NCI-H2196 (cell line): Measurements from ENCODE around the gene MITD1.
A peak's percentile ranks its signal among the peaks of the same experiment; 100 is the strongest.
"Not testable (repeated sequence)": the region's sequence is repeated elsewhere in the genome, so short reads cannot be mapped to it uniquely, and the experiment has no call there.

Experiments
- DNase-seq: peaks from one replicate; lab custom pipeline; 2025; ENCODE audit not compliant: unreplicated experiment; lab: John Stamatoyannopoulos, UW

Gene MITD1

GRCh38 chr2:99180755-99181623 is at the start of gene MITD1, which contains the start of gene MRPL30:
Gene MITD1, minus strand, starts transcription at chr2:99181058. Its CDS starts 77 bp downstream, at chr2:99180981.
Gene MRPL30, plus strand, starts transcription at chr2:99181184. Its CDS starts 5,020 bp downstream, at chr2:99186204.
- DNase-seq, result peak; percentile 92

- DNase-seq, result no peak
Measured at GRCh38 chr2:99217929-99218501, 37.2 kb upstream of the MITD1 start.

DNA sequence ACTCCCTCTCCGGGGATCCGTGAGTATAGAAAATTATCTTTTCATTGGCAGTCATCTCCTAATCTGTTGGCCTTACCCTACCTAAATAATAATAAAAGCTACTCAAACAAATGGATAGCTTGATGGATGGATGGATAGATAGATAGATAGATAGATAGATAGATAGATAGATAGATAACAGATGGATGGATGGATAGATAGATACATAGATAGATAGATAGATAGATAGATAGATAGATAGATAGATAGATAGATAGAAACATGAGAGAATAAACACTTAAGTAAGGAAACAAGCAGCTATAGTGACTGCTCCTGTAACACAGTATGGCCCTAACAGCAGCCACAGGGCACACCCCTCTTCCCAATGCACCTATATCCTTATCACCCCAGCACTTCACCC is 35.2 kb upstream of the MITD1 start:
- no peak for DNase-seq

- DNase-seq, result no peak
Measured at GRCh38 chr2:99205491-99205890, 24.6 kb upstream of the MITD1 start.

DNA sequence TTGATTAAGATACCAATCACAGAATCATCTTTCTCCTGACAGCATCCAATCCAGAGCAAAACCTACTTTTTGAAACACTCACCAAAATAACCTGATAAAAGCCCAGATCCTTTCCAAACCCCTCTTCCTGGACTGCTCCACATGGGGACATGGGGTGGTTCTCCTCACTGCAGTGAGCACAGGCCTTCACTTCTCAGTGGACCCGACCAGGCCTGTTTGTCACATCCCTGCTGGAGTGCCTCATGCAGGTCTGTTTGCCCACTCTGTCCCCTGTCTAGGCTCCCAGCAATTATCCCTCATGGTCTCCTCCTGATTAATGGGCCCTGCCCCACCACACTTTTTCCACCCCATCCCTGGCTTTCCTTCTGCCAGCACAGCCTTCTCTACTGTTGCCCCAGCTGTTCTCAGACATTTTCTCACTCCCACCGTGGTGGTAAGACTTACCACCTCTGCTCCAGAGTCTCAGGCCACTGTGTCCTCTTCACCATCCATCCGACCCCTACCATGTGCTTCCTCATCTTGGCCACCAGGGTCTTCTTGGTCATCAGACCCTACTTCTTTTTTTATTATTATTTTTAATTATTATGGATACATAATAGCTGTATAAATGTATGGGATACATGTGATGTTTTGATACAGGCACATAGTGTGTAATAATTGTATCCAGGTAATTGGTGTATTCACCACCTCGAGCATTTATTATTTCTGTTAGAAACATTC is 21.3 kb upstream of the MITD1 start:
- no peak for DNase-seq

DNA sequence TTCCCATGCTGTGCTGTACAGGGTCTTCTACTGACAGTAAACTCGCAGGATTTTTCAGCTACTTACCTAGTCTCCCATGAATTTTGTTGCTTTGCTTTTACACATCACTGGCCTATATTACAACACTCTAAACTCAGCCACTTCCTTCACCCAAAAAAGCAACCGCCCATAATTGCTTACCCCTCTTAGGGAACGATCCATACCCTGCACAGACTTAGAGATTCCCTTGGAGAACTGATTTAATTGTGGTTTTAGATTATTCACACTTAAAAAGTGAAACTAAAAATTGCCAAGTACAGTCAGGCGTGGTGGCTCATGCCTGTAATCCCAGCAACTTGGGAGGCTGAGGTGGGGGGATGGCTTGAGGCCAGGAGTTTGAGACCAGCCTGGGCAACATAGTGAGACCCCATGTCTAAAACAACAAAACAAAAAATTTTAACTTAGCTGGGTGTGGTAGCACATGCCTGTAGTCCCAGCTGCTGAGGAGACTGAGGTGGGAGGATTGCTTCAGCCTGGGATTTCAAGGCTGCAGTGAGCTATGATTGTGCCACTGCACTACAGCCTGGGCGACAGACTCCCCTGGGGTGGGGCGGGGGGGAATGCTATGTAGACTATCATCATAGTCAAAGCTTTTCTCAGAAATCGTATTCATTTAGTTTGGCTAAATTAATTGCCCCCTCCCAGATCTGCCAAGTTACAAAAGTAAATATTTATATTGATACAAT is 19.4 kb upstream of the MITD1 start:
- no peak for DNase-seq

DNA sequence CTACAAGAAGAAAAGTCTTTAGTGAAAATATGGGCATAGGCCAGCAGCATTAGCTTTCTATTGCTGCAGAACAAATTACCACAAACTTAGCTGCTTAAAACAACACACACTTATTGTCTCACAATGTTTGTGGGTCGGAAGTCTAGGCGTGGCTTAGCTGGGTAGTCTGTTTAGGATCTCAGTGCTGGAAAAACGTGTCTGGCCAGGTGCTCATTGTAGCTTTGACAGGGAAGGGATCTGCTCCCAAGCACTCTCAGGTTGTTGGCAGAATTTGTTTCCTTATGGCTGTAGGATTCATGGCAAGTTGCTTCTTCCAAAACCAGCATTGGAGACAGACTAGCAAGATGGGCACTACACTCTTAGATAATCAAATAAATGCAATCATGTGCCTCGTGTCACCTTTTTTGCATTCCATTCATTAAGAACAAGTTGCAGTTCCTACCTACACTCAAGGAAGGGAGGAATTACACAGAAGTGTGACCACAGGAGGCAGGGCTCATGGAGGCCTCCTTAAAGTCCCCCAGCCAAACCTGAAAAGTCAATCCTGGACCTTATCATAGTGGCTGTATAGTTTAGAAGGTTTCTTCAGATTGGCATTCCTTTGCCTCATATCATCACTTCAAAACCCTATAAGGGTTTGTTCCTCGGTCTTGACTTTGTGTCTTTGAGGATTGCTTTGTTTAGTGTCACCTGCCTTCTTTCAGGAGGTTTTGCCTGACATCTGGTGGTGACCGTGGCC is 17.4 kb upstream of the MITD1 start:
- no peak for DNase-seq

DNA sequence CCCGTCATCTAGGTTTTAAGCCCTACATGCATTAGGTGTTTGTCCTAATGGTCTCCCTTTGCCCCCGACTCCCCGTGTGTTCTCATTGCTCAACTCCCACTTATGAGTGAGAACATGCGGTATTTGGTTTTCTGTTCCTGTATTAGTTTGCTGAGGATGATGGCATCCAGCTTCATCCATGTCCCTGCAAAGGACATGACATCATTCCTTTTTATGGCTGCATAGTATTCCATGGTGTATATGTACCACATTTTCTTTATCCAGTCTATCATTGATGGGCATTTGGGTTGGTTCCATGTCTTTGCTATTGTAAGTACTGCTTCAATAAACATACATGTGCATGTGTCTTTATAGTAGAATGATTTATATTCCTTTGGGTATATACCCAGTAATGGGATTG is 11.5 kb upstream of the MITD1 start:
- DNase-seq, result not testable (repeated sequence)

GRCh38 chr2:99190548-99190947 is 9.7 kb upstream of the MITD1 start:
- DNase-seq, result no peak

GRCh38 chr2:99188357-99188756 is 7.5 kb upstream of the MITD1 start:
- DNase-seq, result no peak

DNA sequence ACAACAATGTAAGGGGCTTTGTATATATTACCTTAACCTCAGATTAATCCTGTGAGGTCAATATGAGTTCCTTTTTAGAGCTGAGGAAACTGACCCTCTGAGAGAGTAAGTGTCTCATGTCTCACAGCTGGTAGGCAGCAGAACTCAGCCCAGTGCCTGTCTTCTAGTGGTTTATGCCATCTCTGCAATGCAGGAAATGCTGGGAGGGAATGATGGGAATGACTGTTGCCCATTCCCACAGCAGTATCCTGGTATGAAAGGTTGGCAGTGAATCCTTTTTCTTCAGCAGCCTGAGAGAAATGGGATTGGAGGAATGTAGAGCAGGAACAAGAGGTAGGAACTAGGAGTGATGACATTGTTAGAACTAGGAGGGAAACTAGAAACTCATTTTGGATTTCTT is 6.2 kb upstream of the MITD1 start:
- DNase-seq, result no peak

- no peak for DNase-seq
Measured at GRCh38 chr2:99184811-99185210, 4.0 kb upstream of the MITD1 start.

DNA sequence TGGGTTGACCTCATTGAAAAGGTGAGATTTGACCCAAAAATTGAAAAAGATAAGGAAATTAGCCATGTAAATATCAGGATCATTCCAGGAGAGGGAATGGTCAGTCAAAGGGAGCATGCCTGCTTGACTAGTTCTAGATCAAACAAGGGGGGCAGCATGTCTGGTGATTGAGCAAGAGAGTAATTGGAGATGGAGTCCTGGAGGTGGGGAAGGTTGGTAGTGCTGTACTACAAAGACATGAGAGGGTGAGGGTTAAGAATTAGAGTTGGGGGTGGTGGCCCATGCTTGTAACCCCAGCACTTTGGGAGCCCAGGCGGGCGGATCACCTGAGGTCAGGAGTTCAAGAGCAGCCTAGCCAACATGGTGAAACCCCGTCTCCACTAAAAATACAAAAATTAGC is 2.2 kb upstream of the MITD1 start:
- peak; percentile 8 for DNase-seq

DNA sequence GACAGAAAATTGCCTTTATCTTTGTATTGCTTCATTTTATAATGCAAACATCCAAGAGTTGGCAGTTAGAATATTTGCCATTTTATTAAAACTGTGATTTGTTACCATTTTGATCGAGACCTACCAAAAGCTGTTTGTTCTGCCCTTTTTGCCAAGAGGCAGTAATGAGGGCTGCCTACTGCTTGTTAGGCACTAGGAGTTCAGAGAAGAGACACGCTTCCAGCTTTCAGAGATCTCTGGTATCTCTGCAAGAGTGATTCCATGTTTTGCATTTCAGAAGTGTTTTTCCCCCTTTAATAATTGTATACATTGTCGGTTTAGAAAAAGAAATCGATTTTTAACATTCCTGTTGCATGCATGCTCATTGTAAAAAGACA is 754 bp upstream of the MITD1 start:
- no peak for DNase-seq

GRCh38 chr2:99171377-99172140 is 9.3 kb downstream of the MITD1 start:
- DNase-seq, result no peak

DNA sequence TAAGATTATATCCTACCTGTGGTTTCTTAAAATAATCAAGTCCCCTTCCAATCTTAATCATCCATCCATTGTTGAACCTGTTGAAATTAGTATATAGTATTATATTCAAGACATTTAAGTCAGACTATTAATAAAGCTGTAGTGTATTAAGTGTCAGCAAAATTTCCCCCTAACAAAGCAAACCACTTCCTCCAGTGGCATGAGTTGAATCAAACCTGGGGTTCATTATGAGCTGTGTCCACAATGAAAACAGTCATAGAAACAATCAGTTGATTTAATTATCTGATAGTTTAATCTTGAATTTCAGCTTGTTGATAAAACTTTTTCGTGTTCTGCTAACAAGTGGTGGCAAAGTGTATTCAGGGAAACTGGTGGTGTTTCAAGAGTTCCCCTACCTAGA is 11.3 kb downstream of the MITD1 start:
- no peak for DNase-seq

- DNase-seq, result no peak
Measured at GRCh38 chr2:99166218-99166617, 14.6 kb downstream of the MITD1 start.

GRCh38 chr2:99159594-99159993 is 21.3 kb downstream of the MITD1 start:
- no peak for DNase-seq

- no peak for DNase-seq
Measured at GRCh38 chr2:99158599-99158998, 22.3 kb downstream of the MITD1 start.

DNA sequence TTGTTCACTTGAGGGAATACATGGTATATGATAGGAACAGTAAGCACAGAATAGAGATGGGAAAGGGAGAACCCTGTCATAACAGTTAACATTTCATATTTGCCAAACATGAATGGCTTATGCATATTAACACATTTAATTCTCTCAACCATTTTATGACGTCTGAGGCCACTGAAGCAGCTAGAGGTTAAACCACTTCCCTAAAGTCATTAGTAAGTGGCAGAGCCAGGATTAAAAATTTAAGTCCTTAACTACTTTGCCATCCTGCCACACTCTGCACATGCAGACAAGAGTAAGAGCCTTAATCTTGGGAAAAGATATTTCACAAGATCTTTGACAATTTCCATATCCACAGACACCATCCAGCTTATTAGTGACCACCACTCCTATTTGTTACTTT is 24.0 kb downstream of the MITD1 start:
- no peak for DNase-seq
